ENCODE results near the gene TUBGCP6.

- TF ChIP-seq ZBTB33 (IDR thresholded peaks at IDR 0.05; ENCODE audit: extremely low read depth, insufficient replicate concordance, low read length) (no peak), CTCF (IDR thresholded peaks at IDR 0.05 in 2 of 3, conservative IDR thresholded peaks at IDR 0.05 in 1 of 3; ENCODE audit: borderline replicate concordance in 1 of 3, insufficient read depth in 1 of 3, low read depth in 2 of 3, low read length in 2 of 3) (no peak), ZNF274 (IDR thresholded peaks at IDR 0.05; ENCODE audit: low read depth, low read length) (no peak), MAX (IDR thresholded peaks at IDR 0.05) (no peak), RAD21 (IDR thresholded peaks at IDR 0.05; ENCODE audit: low read depth) (no peak), CBX3 (IDR thresholded peaks at IDR 0.05; ENCODE audit: low read depth) (no peak), POLR2A (IDR thresholded peaks at IDR 0.05; ENCODE audit: borderline replicate concordance, extremely low read depth, insufficient read depth, insufficient read length) (no peak), EGR1 (IDR thresholded peaks at IDR 0.05; ENCODE audit: low read depth) (no peak), EZH2 (IDR thresholded peaks at IDR 0.05) (no peak), REST (IDR thresholded peaks at IDR 0.05; ENCODE audit: low read depth) (no peak)
These were observed 51.2 kb downstream of the TUBGCP6 start for GRCh38 chr22:50193621-50194020.

Measured in HCT116 (cell line).